Myocyte (in vitro differentiated cells): Measurements from ENCODE around the gene CSGALNACT2. TPM values are rescaled to one million over a fixed set of nuclear protein-coding genes. Genes with fewer than 3 reads are reported as not detected.
"Not testable (repeated sequence)": the region's sequence is repeated elsewhere in the genome, so short reads cannot be mapped to it uniquely, and the experiment has no call there.

Experiments
- DNase-seq: peaks from one replicate; pipeline ENCODE4 v3.0.0-alpha.2; 2012; ENCODE audit warnings: low read depth
- total RNA-seq: library from RNA; depleted of rRNA; stranded (reverse); fragments of >200 nt; gene quantifications from 2 replicates; pipeline ENCODE4 v1.2.3, GENCODE V29; 2014

The CSGALNACT2 gene
- total RNA-seq, 1 donor from 2014 or later: 21.2 TPM

DNA sequence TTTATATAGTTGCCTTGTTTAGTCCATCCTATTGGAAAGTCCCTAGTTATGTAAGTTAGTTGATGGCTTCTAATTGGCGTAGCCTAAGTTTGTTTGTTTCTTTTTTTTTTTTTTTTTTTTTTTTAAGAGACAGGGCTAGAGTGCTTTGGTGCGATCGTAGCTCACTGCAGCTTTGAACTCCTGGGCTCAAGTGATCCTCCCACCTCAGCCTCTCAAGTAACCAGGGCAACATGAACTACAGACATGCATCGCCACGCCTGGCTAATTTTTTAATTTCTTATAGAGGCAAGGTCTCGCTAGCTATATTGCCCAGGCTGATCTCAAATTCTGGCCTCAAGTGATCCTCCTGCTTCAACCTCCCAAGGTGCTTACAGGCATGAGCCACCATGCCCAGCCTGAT is 7.1 kb downstream of the CSGALNACT2 start:
- no peak for DNase-seq

DNA sequence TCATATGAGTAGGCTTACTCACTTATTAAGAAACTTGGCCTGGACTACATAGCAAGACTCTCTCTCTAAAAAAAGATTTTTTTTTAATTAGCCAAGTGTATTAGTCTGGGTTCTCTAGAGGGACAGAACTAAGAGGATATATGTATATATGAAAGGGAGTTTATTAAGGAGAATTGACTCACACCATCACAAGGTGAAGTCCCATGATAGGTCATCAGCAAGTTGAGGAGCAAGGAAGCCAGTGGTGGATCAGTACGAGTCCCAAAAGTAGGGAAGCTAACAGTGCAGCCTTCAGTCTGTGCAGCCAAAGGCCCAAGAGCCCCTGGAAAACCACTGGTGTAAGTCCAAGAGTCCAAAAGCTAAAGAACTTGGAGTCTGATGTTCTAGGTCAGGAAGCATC is 7.7 kb downstream of the CSGALNACT2 start:
- DNase-seq: not testable (repeated sequence)

DNA sequence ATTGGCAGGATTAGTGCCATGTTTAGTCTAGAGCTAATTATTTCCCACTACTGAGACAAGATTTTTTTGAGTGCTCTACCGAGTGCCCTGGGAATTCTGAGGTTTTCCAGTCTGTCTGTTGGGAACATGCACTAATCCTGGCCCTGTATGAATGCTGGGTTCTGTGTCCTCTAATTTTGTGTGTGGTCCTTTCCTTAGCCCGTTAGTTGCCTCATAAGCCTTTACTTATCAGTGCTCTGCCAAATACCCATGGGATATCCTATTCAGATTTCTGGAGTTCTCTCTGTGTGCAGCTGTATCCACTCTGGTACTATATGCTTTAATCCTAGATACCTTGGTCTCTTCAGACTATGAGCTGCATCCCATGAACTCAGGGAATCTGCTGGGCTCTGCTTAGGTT is 13.1 kb downstream of the CSGALNACT2 start:
- no peak for DNase-seq

DNA sequence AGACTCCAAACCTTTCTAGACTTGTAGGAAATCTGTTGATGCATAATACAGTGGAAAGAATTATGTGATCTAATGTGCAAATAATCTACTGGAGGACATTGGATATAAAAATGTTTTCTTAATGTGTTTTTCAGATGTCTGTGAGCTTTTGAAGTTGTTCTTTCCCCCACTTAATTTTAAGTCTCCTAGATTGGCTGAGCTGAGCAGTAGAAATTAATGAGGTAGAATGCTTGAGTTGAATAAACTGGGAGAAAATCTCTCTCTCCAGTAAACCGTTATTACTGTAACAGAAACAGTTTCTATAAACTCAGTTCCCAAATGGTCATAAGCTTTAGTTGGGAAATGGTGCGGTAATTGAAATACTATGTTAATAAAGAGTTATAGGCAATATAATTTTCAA is 15.7 kb downstream of the CSGALNACT2 start:
- no peak for DNase-seq

DNA sequence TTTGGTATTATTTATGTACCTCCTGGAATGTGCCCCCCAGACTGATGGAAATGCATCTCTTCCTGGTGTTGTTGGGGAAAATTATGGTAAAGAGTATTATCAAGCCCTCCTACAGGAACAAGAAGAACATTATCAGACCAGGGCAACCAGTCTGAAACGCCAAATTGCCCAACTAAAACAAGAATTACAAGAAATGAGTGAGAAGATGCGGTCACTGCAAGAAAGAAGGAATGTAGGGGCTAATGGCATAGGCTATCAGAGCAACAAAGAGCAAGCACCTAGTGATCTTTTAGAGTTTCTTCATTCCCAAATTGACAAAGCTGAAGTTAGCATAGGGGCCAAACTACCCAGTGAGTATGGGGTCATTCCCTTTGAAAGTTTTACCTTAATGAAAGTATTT is 17.0 kb downstream of the CSGALNACT2 start:
- DNase-seq: no peak

DNA sequence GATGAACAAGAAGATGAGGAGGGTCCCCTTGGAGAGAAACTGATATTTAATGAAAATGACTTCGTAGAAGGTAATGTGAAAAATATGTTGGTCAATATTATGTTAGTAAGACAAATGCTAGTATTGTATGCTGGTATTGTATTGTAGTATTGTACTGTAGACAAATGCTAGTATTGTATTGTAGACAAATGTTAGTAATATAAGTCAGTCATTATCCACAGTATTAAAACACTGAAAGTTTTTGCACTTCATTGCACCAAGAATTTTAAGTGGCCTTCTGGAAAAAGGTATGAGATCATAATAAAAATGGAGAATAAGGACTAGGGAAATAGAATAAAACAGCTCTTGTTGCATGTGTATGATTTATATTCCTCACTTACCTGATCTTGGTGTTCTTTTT is 17.5 kb downstream of the CSGALNACT2 start:
- no peak for DNase-seq

DNA sequence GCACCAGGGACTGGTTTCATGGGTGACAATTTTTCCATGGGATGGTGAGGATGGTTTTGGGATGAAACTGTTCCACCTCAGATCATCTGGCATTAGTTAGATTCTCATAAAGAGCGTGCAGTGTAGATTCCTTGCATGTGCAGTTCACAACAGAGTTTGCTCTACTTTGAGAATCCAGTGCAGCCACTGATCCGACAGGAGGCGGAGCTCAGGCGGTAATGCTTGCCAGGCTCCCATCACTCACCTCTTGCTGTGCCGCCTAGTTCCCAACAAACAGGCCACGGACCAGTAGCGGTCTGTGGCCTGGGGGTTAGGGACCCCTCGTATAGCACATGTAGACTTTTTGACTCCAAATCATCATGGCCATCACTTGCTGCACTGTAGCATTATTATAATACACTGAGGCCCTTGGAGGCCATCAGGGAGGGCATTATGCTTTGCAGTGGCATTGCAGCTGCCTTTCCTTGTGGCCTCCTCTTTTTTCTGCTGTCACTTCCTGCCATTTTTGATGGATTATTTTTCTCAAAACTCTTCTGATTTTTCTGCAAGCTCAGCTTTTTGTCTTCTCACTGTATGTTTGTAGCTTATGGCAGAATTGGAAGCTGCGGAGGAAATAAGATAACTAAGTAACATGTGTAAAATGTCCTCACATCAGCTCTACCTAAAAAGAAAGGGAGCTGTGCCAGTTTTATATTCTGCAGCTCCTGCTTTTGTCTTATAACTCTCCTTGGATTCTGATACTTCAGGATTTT is 18.5 kb downstream of the CSGALNACT2 start:
- no peak for DNase-seq

DNA sequence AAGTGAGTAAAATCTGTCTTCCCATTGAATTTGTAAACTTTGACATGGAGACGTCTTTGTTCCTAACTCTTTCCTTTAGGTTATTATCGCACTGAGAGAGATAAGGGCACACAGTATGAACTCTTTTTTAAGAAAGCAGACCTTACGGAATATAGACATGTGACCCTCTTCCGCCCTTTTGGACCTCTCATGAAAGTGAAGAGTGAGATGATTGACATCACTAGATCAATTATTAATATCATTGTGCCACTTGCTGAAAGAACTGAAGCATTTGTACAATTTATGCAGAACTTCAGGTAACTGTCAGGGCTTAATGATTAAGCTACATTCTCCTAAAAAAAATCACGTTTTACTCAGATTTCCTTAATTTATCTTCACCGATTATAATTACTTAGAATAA is 20.4 kb downstream of the CSGALNACT2 start:
- no peak for DNase-seq

DNA sequence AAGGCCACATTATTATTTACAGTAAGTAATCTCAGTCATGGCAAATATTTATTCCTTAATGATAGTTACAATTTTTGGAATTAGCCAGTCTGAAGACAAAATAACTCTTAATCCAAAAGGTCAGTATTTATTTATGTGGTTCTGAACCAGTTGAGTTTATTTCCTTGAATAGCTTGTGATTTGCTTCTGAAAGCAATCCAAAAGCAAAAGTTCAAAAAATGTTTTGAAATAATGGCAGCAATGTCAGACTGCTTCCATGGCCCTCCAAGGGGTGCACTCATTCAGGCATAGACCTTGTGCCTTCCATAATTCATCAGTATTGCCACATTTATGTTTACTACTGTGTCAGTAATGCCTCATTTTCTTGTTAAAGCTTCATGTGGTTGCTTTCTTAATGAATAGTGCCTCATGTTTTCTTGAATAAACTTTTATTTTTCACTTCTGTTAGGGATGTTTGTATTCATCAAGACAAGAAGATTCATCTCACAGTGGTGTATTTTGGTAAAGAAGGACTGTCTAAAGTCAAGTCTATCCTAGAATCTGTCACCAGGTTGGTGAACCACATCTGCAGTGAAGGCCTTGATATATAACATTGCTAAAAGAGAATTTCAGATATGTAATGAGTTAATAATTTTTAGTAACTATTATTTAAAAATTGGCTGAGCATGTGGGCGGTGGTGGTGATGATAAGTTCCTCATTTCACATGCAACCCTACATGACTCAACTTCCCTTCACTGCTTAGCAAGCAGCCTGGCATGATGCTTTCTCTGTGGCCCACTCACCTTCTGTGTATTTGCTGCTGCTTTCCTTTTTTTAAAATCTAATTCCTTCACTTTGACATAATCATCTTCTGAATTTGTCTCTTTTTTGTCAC is 22.0 kb downstream of the CSGALNACT2 start:
- no peak for DNase-seq

DNA sequence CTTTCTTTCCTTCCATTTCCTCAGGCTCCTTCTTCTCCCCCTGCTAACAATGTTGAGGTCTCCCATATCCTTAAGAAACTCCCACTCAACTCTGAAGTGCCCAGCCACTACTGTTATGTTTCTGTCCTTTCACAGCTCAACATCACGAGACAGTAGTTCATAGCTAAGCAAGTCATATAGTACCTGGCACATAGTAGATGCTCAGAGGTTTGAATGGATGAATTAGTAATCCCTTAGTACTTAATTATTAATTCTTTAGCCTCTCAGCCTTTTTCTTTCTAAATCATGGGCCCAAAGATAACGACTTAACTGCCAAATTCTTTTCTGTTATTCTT is 22.6 kb downstream of the CSGALNACT2 start:
- DNase-seq: no peak

DNA sequence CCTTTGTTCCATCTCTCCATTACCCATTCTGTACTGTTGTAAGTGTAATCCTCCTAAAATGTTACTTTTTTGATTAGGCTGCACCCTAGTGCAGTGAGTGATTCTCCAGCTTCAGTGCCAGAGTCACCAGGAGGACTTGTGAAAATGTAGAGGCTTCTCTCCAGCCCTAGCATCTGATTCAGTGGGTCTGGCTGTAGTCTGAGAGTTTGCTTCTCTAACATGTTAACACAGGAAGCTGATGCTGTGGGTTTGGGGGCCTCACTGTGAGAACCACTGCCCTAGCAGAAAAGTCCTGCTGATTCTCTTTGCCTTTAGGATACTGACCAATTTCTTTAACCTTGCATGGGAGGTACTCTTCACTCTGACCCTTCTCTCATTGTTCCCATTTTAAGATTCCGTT is 24.4 kb downstream of the CSGALNACT2 start:
- no peak for DNase-seq

DNA sequence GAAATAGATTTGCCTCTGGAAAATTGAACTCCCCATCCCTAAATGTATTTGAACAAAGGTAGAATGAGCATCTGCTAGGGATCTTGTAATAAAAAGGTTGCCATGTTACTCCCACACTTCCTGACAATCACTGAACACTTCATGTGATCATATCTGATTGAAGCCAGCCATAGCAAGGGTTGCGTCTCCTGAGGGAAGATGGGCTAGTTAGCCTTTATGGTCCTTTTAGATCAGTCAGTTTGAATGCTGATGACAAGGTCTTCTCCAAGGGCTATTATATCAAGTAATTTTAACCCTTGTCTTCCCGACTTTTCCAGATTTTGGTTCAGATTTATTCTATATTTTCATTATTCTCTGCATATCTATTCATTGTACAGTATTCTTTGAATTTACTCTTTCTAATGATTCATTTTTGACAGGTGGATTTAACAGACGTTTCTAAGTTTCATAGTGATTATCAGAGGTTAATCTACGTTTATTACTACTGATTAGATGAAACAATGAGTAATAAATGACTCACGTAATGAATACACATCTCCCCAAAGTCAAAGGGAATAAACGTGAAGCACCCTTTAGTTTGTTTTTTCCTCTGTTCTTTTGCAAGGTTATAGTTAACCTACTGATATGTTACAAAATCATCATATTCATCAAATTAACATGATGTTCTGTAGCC is 28.1 kb downstream of the CSGALNACT2 start:
- DNase-seq: no peak

DNA sequence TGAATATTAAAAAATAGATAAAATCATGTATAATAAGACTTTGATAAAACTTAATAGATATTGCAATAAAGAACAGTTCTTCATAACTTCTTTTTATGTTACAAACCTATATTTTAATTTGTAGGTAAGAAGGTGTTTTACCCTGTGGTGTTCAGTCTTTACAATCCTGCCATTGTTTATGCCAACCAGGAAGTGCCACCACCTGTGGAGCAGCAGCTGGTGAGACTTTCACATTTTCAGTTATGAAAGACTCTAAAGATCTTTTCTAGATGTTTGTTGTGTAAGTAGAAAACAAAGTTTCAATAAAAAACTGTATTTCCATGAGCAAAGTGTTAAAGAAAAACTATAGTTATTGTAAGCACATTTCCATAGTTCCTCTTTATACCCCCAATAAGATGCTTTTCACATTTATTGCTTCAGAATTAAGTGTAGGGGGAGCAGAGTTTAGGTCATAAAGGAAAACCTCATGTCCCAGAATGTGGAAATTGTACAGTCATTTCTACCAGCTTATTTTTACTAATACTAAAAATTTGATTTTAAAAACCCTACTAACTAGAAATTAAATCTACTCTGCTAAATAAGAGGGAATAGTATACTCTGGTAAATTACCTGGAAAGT is 28.7 kb downstream of the CSGALNACT2 start:
- no peak for DNase-seq

DNA sequence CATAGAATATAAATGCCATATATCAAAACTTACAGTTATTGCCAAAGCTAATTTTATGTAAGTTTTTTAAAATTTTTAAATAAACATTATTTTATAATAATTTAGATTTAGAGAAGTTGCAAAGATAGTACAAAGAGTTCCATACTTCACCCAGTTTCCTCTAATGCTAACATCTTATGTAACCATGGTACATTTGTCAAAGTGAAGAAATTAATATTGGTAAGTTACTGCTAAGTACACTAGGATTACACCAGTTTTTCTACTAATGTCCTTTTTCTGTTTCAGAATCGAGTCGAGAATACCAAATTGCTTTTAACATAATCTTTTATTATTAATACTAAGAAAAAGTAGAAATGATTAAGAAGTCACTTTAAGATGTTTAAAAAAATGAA is 29.2 kb downstream of the CSGALNACT2 start:
- no peak for DNase-seq

DNA sequence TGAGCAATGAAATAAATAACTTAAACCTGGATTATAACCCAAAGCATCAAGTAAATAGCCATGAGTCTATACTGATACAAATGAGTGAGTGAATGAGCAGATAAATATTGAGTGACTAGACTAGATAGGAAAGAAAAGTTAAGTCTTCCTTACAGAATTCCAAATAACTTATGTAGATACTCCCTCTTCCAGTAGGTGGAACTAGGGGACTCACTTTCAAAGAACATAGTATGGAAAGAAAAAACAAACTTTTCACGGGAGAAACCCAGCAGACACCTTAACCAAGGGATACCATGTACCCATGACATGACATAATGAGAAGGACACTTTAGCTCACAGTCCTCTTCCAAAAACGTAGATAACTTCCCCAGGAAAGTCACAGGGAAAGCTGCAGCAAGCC is 32.2 kb downstream of the CSGALNACT2 start:
- DNase-seq: no peak

DNA sequence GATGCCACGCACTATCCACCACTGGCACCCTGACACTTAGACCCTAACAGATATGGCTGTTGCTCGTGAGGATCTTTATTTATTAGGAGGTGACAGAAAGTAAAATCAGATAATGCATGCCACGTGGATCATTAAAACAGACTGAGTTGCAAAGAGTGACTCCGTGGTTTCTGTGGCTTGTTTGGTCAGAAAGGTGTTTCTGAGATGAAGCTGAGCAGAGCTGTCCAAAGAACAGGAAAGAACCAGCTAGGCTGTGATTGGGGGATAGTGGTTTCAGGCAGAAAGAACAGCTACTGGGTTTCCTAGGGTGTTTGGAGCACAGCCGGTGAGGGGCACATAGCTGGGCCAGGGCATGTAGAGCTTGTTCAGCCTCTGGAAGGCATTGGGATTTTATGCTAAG is 34.4 kb downstream of the CSGALNACT2 start:
- DNase-seq: no peak

DNA sequence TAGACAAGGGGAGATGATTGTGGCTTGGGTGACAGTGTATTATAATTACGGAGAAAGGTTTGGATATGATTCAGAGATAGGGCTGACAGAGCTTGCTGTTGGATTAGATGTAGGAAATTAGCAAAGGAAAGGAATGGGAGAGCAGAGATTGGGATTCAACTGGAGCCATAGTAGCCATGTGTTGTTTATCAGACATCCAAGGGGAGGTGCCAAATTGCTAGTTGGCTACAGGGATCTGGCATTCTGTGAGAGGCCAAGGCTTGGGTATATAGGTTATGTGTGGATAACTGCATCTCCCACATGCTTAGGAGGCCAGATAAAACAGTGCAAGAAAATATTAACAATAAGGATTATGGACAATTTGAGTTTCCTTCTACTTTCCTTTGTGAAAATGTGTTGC is 34.9 kb downstream of the CSGALNACT2 start:
- no peak for DNase-seq

DNA sequence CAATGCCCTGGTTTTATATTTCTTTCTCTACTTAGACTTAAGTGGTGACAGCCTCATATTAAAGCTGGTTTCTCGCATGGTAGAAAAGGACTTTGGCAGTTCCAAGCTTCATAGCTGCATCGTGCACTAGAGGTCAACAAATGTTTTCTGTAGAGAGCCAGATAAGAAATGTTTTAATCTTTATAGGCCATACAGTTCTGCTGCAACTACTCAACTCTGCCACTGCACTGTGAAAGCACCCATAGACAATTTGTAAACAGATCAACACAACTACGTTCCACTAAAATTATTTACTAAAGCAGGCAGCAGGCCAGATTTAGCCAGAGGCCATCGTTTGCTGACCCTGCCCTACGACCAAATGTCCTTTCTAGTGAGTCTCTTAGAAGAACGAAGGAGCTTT is 36.7 kb downstream of the CSGALNACT2 start:
- no peak for DNase-seq

DNA sequence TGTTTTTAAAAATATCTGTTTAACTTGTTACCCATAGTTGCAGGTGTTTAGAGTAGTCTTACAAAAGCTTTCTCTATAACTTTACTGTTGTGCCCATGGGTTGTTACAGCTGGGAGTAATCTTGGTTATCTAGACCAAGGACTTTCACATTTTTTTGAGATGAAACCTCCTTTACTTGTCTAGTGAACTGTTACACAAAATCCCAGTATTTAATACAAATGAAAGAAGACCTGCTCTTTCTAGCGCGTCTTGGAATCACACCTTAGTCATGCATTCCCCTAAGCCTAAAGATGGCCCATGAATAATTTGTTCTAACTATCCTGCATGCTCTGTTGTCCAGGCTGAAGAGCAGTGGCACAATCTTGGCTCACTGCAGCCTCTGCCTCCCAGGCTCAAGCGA is 38.0 kb downstream of the CSGALNACT2 start:
- no peak for DNase-seq

DNA sequence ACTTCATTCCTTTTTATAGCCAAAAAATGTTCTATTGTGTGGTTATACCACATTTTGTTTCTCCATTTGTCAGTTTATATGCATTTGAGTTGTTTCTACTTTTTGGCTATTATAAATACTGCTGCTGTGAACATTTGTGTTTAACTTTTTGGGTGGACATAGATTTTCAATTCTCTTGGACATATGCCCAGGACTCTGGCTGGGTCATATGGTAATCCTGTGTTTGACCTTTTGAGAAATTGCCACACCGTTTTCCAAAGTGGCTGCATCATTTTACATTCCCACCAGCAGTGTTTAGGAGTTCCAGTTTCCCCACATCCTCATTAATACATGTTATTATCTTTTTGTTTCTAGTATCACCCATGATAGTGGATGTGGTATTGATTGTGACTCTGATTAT is 39.4 kb downstream of the CSGALNACT2 start:
- no peak for DNase-seq

DNA sequence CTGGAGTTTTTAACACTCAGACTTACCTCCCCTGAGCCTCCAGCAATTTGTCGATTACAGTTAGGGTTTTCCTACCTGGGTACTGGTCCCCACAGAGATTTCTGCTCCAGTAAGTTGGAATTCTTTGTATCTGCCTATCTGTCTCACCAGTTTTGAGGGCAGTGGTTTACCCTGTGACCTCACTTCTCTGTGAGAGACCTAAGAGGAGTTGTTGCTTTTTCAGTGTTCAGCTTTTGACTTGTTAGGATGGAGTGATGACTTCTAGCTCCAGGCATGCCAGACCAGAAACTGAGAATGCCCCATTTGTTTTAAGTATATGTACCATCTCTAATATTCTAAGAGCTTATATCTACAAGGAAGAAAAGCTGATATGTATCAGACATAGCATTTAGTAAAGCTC is 42.9 kb downstream of the CSGALNACT2 start:
- DNase-seq: no peak

DNA sequence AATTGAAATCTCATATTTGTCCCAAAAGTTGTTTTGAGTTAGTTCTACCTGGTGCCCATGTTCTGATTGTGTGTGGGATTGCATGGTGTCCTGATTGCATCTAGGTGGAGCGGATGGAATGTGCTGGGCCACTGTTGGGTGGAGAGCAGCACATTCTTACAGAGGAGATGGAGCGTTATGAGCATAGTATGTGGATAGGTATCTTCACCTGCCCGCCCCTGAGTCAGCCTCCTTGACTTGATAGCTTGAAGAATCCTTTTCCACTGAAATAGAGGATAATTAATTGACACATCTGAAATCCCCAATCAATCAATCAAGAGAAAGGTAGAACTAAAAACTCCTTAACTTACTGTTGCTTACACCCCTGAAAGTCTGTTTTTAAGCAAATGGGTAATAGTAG is 45.5 kb downstream of the CSGALNACT2 start:
- DNase-seq: not testable (repeated sequence)
